ENCODE data around the gene DYNLT4. TPM values are rescaled to one million over a fixed set of nuclear protein-coding genes. Genes with fewer than 3 reads are reported as not detected.
A peak's percentile ranks its signal among the peaks of the same experiment; 100 is the strongest.
"Not testable (repeated sequence)": the region's sequence is repeated elsewhere in the genome, so short reads cannot be mapped to it uniquely, and the experiment has no call there.

DYNLT4 gene
- total and polyA plus RNA-seq, 12 donors: 0.94 to 10.3 (median 2.8) TPM; not detected in 2

DNA sequence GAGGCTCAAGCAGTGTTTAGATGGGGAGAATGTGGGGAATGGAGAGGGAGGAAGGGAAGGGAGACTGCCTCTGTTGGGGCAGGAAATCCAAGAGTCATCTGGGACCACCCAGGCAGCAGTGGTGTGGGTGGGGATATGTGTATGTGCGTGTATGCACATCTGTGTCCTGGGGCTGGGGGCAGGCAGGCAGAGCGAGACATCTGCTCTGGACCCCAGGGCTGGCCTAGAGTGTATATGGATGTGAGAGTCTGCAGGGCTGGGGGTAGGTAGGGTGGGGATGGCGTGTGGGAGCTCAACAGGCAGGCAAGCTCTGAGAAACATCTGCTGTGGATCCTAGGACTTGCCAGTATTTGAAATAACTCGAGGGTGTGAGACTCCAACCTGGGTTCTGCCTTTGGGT is 32.4 kb upstream of the DYNLT4 start:
- no peak overlapping the region for H3K27ac ChIP-seq
- no peak overlapping the region for H3K4me3 ChIP-seq
- intact Hi-C loops (cut with DNase I): loop anchor here in 1 of 2 donors (5.0 kb wide), 1 partner anchor 168 kb away; no protein-coding TSS in a partner anchor
- no peak for TF ChIP-seq POLR2A (IDR thresholded peaks at IDR 0.05)
- TF ChIP-seq, protein P1, sequence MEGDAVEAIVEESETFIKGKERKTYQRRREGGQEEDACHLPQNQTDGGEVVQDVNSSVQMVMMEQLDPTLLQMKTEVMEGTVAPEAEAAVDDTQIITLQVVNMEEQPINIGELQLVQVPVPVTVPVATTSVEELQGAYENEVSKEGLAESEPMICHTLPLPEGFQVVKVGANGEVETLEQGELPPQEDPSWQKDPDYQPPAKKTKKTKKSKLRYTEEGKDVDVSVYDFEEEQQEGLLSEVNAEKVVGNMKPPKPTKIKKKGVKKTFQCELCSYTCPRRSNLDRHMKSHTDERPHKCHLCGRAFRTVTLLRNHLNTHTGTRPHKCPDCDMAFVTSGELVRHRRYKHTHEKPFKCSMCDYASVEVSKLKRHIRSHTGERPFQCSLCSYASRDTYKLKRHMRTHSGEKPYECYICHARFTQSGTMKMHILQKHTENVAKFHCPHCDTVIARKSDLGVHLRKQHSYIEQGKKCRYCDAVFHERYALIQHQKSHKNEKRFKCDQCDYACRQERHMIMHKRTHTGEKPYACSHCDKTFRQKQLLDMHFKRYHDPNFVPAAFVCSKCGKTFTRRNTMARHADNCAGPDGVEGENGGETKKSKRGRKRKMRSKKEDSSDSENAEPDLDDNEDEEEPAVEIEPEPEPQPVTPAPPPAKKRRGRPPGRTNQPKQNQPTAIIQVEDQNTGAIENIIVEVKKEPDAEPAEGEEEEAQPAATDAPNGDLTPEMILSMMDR (IDR thresholded peaks at IDR 0.05): no peak
- no peaks in the 10 kb centered on the region for H3K9me3 ChIP-seq (replicated peaks in 1 of 3)
- 65 to 71% (median 67%) methylated on average over 4 of the region's 4 CpGs for WGBS, 4 donors
- H3K36me3 ChIP-seq (replicated peaks in 1 of 2): no peaks in the 10 kb centered on the region
- peaks cover 5 to 22% of the 10 kb centered on the region in 2 donors for H3K4me1 ChIP-seq (replicated peaks in 1 of 2)
- DNase-seq: no peak
- H3K27me3 ChIP-seq: no peaks in the 10 kb centered on the region

GRCh38 chr1:44838294-44838693 is 31.1 kb upstream of the DYNLT4 start:
- DNase-seq: not testable (repeated sequence)

DNA sequence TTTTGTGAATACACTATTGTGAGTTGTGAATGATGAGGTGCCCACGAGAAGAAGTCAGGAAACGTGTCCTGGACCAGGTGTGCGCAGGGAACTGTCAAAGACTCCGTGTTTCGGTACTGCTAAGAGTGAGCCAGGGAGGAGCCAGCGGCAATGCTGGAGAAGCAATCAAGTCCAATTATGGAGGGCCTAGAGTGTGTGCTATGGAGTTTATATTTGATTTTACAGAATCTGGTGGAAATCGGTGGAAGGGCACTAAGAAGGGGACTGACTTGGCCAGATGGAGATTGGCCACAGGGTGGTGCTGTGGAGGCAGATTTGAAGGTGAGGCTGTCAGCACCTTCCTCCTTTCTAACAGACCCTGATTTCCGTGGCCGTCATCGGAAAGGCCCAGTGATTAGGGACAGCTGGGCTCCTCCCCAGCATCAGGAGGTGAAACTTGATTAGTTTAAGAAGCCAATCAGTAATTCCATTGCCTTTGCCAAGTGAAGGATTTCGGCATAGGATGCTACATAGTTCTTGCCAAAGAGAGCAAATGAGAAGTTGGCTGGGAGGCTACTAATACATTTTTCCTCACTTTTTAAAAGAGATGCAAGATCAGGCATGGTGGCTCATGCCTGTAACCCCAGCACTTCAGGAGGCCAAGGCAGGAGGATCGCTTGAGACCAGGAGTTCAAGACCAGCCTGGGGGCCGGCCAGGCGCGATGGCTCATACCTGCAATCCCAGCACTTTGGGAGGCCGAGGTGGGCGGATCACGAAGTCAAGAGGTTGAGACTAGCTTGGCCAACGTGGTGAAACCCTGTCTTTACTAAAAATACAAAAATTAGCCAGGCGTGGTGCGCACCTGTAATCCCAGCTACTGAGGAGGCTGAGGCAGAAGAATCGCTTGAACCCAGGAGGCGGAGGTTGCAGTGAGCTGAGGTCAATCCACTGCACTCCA is 28.9 kb upstream of the DYNLT4 start:
- H3K36me3 ChIP-seq (replicated peaks in 1 of 2): no peaks in the 10 kb centered on the region
- WGBS, 4 donors: 65 to 68% (median 66%) methylated on average over 23 of the region's 23 CpGs
- peaks cover 0 to 12% of the 10 kb centered on the region in 2 donors for H3K4me1 ChIP-seq (replicated peaks in 1 of 2)
- DNase-seq: peak; percentile 88 to 95 (median 91)
- intact Hi-C loops (cut with DNase I): loop anchor here in 1 of 2 donors (5.0 kb wide), 1 partner anchor 171 kb away; no protein-coding TSS in a partner anchor
- H3K27me3 ChIP-seq: no peaks in the 10 kb centered on the region
- TF ChIP-seq, protein P1 (IDR thresholded peaks at IDR 0.05): peak; percentile 70 to 88 (median 83)
- no peak for TF ChIP-seq POLR2A (IDR thresholded peaks at IDR 0.05)
- H3K9me3 ChIP-seq (replicated peaks in 1 of 3): no peaks in the 10 kb centered on the region
- H3K27ac ChIP-seq: no peak overlapping the region
- no peak overlapping the region for H3K4me3 ChIP-seq

More at GRCh38 chr1:44838294-44838693, 31.1 kb upstream of the DYNLT4 start:
- H3K27ac ChIP-seq; H3K9me3 ChIP-seq (replicated peaks in 1 of 3); H3K27me3 ChIP-seq; H3K4me3 ChIP-seq; H3K36me3 ChIP-seq (replicated peaks in 1 of 2): not testable (repeated sequence)
- intact Hi-C loops (cut with DNase I): loop anchor here in 1 of 2 donors (5.0 kb wide), 1 partner anchor 169 kb away; no protein-coding TSS in a partner anchor
- H3K4me1 ChIP-seq (replicated peaks in 1 of 2): peaks cover 5 to 22% of the 10 kb centered on the region in 2 donors
- 92 to 97% (median 94%) methylated on average over 11 of the region's 11 CpGs for WGBS, 4 donors

GRCh38 chr1:44834328-44834727 is 27.2 kb upstream of the DYNLT4 start:
- DNase-seq: peak in 1 of 7 donors; percentile 5
- WGBS, 4 donors: 65 to 83% (median 73%) methylated on average over 7 of the region's 7 CpGs
- TF ChIP-seq, protein P1 (IDR thresholded peaks at IDR 0.05): no peak
- no peak for TF ChIP-seq POLR2A (IDR thresholded peaks at IDR 0.05)
- Histone ChIP-seq H3K36me3 (replicated peaks in 1 of 2) (no peaks in the 10 kb centered on the region), H3K27me3 (no peaks in the 10 kb centered on the region), H3K27ac (no peak overlapping the region), H3K9me3 (replicated peaks in 1 of 3) (no peaks in the 10 kb centered on the region), H3K4me1 (replicated peaks in 1 of 2) (peaks cover 0 to 12% of the 10 kb centered on the region in 2 donors), H3K4me3 (no peak overlapping the region)
- intact Hi-C loops (cut with DNase I): loop anchor here in 1 of 2 donors (5.0 kb wide), 1 partner anchor 37 kb away; no protein-coding TSS in a partner anchor

Measured in adrenal gland (tissue), 12 donors.